HG03575 (cell line): ENCODE results near the gene CDH23.

Source experiments
- ATAC-seq: cut with Tn5 transposase; IDR thresholded peaks from one replicate; pipeline ENCODE4 v1.9.1; 2021; ENCODE audit not compliant: unreplicated experiment, insufficient number of reproducible peaks, low FRiP score; ENCODE audit errors: extremely low read depth

Gene CDH23

GRCh38 chr10:71722849-71723248 is 326.1 kb downstream of the CDH23 start:
- ATAC-seq, result no peak

- no peak for ATAC-seq
Measured at GRCh38 chr10:71723311-71723710, 326.6 kb downstream of the CDH23 start.

- ATAC-seq, result no peak
Measured at GRCh38 chr10:71724539-71724938, 327.8 kb downstream of the CDH23 start.

- ATAC-seq, result no peak
Measured at GRCh38 chr10:71725249-71725648, 328.5 kb downstream of the CDH23 start.

GRCh38 chr10:71725998-71726579 is 329.4 kb downstream of the CDH23 start:
- no peak for ATAC-seq

GRCh38 chr10:71726580-71727104 is 329.9 kb downstream of the CDH23 start:
- ATAC-seq, result no peak

DNA sequence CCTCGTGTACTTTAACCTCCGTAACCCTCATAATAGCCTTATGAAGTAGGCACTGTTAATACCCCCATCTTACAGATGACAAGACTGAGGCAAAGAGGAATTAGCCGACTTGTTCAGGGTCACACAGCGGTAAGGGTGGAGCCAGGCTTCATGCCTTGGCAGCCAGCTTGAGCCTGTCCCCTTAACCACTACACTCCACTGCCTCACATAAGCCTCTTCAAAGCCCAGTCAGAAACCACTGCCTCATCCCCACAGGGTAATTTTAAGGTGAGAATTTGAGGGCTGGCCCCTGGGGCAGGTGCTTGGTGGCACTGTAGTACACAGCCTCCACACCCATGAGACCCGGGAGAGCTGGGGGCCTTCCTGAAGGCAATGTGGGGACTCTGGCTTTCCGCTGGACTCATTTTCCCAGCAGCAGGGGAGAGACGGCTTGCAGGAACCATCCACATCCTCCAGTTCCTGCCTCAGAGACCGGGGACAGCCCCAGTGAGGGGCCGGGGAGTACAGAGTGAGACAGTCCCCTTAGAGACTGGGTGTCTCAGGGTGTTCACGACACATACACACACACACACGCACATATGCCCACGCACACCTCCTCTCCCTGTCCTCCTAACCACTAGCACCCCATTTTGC is 330.5 kb downstream of the CDH23 start:
- ATAC-seq, result no peak

DNA sequence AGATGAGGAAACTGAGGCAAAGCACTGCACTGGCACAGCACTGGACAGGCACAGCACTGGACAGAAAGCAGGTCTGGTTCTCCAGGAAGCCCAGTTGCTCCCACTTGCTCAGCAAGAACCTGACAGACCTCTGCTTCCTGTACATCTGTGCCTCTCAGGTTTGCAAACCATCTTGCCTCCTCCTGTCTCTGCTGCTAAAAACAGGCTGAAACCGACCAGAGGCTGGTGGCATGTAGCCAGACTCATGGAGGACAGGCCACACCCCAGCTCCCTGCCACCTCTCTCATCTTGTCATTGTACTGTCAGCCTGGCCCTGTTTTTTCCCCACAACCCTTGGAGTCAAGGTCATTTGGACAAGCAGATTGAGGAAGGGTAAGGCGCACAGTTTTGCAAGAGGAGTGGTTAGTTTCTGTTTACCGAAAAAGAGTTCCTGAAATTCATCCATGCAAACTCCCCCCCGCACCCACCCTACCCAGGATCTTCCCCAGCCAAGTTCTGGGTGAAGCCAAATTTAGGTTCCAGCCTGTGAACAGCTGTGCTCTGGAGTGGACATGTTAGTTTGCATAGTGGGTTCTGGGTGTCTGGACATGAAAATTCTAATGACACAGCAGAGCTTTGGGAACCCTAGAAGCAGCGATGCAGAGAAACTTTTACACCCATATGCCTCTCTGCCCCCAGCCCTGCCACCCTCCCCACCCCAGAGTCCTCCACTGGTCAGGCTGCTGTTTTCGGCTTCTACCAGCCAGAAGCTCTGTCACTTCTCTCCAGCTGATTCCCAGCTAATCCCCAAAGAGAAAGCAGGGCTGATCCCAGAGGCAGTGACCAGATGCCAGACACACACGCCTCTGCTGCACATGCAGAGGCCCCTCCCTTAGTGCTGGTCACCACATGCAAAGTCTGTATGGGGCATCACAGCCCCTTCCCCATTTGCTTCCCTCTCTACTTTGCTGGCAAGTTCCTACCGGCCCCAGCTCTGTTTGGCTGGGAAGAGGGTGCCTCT is 331.3 kb downstream of the CDH23 start:
- no peak for ATAC-seq

DNA sequence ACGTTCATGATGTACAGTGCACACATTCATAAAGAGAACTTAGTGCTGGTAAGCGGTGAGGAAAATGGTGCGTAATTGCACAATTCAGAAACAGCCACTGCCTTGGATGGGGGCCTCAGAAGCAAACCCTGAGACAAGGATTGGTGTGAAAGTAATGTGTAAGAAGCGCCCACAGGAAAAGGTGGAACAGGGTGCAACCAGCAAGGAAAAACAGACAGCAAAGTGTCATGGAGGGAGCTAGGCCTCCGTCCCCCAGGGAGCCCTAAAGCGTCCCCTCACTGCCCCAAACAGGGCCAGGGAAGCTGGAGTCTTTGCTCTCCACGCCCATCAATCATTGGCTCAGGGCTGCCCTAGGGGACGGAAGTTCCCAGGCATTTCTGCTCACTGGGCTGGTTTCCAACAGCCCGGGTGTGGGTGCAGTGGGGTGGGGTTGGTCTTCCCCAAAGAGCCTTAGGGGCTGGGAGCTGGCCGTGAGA is 332.5 kb downstream of the CDH23 start:
- no peak for ATAC-seq

DNA sequence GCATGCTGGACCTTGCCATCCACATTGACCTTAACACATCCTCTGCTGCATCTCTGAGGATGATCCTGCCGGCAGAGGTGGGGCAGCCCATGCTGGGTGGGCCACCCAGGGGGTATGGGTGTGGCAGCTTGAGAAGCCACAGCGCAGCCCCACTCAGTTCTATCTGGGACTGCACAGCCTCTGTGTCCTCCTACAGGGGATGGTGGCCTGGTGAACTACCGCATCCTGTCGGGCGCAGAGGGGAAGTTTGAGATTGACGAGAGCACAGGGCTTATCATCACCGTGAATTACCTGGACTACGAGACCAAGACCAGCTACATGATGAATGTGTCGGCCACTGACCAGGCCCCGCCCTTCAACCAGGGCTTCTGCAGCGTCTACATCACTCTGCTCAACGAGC is 335.1 kb downstream of the CDH23 start:
- no peak for ATAC-seq

DNA sequence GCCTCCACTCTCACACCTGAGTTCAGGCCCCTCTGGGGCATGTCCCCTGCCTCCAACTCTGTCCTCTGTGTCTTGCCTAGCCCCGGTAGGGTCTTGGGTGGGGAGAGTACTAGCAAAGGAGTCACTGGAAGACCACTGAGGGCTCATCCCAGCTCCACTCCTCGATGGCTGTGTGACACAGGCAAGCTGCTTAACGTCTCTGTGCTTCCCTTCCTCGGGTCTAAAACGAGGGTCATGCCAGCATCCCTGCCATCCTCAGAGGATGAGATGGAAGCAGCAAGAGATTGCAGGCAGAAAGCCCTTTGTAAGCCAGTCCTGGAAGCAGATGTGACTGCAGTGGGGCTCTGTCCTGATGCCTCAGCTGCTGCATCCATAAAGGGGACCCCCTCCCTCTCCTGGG is 338.1 kb downstream of the CDH23 start:
- no peak for ATAC-seq

DNA sequence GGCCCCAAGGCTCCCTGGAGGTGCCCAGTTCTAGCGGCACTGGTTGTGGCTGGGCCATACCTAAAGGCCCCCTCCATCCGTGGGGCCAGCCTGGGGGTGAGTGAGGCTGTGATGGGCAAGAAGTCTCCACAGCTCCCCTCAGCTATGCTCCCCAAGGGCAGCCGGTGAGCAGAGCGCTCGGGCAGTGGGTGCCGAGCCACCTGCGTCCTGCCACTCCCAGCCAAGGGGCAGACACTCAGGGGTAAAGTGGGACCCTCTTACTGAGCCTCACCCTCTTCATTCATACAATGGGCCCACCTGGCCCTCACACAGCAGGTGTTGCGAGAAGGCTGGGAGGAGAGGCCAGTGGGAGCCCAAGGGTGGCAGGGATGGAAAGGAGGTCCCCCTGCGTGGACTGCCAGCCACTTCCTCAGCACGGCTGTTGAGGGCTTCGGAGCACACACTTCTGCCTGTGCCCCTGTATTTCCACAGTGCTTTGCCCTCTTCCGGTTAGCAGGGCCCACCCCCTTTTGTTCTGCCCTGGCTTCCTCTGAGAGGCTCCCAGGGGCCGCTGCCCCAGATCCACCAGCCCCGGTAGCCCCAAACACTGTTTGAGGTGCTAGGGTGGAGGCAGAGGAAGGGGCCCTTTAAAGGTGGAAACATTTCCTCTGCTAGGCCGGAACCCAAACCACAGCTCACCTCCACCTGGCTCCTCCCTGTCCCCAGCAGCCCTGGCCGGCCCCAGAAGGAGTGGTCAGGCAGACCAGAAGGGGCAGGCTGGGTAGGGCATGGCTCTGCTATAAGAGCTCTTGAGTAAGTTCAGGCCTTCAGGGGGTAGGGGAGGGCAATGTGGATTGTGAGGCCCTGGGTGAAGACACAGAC is 339.2 kb downstream of the CDH23 start:
- no peak for ATAC-seq

DNA sequence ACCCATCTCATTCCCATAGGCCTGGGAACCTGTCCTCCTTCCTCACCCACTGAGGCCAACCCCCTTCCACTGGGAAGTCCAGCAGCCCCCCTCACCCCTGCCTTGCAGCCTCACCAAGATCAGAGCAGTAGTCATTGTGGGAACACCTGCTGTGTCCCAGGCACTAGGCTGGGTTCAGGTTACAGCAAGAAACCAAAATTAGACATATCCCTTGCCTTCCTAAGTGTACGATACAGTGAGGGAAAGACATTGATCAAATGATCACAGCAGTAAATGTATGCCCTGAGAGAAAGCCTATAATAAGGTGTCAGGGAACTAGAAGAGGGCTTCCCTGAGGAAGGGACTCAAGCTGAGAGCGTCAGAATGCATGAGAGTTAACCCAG is 339.8 kb downstream of the CDH23 start:
- no peak for ATAC-seq

GRCh38 chr10:71737001-71737833 is 340.5 kb downstream of the CDH23 start:
- no peak for ATAC-seq

- ATAC-seq, result no peak
Measured at GRCh38 chr10:71737834-71738197, 341.1 kb downstream of the CDH23 start.

GRCh38 chr10:71739358-71739900 is 342.7 kb downstream of the CDH23 start:
- no peak for ATAC-seq

GRCh38 chr10:71740069-71740653 is 343.4 kb downstream of the CDH23 start:
- ATAC-seq, result no peak
